Neural progenitor cell (in vitro differentiated cells): Measurements from ENCODE around the gene KISS1.

Source experiments
- CTCF ChIP-seq: fragments of 200-600 bp; sonication (generic); IDR thresholded peaks from 2 replicates; pipeline ENCODE4 v1.5.1; 2017; ENCODE audit warnings: antibody characterized with exemption, mild to moderate bottlenecking
- EZH2 ChIP-seq: fragments of 200-600 bp; sonication (generic); IDR thresholded peaks from 2 replicates; pipeline ENCODE4 v1.6.1; 2017; ENCODE audit warnings: antibody characterized with exemption, mild to moderate bottlenecking, moderate library complexity

- no peak for TF ChIP-seq CTCF
- TF ChIP-seq EZH2 = no peak
Observed at GRCh38 chr1:204142032-204142974, 54.0 kb downstream of the KISS1 start.
